GM18873 (cell line): ENCODE data around the gene SRSF1.

ENCODE experiments used
- ATAC-seq: cut with Tn5 transposase; IDR thresholded peaks from one replicate; pipeline ENCODE4 v1.9.1; 2021; ENCODE audit warnings: mild to moderate bottlenecking, moderate library complexity, moderate number of reproducible peaks; ENCODE audit not compliant: unreplicated experiment, low FRiP score

The SRSF1 gene

DNA sequence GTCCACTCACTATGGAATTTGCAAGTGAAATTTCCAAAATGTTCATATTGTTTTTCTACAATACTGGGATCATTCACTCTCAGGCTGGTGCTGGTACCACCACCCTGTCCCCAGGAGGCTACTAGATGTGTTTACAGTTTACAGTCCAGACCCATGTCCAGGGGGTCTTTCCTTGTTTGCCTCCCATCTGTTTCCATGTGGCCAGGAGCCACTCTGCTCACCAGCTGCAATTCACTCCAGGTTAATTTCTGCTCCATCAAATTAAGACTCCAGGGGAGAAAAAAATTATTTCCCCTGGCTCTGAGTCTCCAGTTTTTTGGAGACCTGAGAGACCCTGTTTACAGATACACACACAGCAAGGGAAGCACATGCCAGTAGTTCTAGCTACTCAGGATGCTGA is 12.5 kb upstream of the SRSF1 start:
- ATAC-seq: no peak

DNA sequence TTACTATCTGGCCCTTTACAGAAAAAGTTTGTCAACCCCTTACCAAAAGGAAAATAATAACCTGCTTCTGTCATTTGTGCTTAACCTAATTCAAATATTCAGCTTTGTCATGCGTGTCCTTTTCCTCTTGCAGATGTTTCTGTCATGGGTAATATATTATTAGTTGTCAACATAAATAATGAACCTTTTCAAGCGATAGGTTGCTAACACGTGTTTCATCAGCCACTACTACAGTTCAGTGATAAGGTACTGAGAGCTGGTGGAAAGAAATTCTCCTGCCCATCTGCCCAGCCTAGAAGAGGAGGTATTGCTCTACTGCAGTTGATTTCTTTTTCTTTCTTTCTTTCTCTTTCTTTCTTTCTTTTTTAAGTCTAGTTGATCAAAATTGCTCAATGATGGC is 12.0 kb upstream of the SRSF1 start:
- no peak for ATAC-seq

DNA sequence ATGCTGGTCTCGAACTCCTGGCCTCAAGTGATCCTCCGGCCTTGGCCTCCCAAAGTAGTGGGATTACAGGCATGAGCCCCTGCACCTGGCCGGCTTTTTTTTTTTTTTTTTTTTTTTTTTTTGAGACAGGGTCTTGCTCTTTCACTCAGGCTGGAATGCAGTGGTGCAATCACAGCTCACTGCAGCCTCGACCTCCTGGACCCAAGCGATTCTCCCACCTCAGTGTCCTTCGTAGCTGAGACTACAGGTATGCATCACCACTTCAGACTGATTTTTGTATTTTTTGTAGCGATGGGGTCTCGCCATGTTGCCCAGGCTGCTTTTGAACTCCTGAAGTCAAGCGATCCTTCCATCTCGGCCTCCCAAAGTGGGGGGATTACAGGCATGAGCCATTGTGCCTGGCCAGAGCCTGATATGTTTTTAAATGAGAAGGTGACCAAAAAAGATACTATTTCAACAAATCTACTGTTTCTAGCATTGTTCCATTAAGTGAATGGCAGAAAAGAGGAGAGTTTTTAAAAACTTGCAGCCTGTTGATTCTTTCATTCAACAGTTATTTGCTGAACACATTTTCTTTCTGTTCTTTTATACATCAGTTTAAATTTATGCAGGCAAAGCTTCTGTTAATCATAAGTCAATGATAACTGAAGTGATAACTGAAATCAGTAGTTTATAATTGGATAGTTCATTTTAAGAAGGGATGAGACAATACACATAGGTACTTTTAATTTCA is 3.2 kb upstream of the SRSF1 start:
- no peak for ATAC-seq

DNA sequence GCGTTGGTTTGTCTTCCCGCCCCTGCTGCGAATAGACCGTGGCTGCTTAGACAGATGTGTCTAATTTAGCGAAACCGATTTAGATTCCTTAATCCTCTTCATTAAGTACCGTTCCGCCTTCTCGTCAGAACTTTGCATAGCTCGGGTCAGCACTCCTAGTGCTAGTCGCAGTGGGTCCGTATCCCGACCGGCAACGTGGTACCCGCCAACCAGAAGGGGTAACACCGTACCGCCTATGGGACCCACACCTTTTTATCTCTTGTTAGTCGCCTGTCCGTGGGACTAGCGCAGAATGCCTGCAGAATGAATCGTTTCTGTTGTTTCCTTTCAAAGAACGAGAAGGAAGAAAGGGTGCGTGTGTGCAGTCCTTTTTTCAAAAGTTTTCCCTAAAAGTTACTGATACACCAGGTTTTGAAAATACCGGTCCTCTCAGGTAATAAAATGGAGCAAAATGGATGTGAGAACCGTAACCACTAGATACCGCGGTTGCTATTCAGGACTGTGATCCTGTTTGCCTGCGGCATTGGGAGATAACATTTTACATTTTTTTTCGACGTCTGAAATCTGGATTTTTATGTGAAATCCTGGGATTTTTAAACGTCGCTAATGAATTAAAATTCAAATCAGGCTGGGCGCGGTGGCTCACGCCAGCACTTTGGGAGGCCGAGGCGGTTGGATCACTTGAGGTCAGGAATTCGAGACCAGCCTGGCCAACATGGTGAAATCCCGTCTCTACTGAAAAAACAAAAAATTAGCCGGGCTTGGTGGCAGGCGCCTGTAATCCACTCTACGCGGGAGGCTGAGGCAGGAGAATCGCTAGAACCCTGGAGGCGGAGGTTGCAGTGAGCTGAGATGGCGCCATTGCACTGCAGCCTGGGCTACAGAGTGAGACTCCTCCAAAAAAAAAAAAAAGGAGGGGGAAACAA is 998 bp upstream of the SRSF1 start:
- peak; percentile 23 for ATAC-seq

DNA sequence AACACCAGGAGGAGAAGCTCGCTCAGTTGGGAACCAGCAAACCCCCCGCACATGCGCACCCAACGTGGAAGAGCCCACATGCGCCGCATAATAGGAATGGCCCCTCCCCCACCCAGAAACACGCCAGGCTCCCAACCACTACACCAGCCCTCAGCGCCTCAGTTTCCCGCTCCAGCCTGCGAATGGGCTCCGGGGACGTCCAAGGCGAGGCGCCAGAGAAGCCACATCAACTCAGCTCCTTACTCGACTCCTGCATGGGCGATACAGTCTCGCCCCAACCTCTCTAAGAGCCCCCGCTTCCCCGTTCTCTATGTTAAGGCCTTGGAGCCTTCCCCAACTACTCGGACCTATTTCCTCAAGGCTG is 504 bp downstream of the SRSF1 start:
- no peak for ATAC-seq

DNA sequence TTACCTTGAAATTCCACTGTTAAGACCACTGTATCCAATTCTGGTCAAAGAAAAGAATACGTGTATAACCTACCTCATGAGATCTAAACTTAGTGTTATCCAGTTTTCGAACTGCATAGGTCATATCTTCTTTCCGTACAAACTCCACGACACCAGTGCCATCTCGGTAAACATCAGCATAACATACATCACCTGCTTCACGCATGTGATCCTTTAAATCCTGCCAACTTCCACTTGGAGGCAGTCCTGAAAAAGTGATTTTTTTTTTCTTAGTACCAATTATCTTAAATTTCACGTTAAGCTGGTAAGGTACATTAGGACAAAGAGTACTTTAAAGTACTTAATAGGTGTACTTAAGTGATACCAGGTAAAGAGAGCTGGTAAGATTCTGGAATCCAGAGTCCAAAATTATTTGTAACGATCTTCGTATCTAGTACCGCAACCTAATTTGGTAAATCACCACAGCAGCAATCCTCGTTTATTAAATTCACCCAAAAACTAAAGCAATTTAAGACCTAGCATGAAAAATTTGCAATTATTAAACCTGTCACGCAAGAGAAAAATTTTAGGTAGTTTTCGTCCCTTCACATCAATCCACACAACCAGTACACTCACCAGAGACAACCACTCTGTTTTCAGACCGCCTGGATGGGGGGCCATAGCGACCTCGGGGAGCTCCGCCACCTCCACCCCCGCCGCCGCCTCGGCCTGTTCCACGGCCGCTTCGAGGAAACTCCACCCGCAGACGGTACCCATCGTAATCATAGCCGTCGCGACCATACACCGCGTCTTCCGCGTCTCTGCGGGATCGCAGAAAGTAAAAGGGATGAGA is 1.1 kb downstream of the SRSF1 start:
- ATAC-seq: no peak

DNA sequence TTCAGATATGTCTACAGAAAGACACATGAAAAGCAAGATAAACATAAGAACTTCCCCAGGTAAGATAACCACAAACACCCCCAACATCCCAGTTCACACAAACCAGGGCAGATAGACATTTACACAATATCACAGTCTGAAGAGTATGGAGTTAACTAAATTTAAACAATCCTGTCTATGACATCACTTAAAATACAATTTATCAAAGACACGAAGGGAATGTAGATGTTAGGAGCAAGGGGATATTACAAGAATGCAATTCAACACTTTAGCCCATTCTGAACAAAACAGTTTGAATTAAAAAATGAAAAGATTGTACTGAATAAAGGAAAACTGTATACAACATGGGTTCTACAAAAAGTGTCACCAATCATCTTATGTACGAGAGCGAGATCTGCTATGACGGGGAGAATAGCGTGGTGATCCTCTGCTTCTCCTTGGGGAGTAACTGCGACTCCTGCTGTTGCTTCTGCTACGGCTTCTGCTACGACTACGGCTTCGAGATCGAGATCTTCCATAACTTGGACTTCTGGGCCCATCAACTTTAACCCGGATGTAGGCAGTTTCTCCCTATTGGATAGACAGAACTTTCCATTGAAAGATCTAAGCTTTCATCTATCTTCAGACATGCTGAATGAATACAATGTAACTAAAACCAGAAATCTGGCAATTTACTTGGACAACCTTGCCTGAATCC is 1.9 kb downstream of the SRSF1 start:
- ATAC-seq: no peak

DNA sequence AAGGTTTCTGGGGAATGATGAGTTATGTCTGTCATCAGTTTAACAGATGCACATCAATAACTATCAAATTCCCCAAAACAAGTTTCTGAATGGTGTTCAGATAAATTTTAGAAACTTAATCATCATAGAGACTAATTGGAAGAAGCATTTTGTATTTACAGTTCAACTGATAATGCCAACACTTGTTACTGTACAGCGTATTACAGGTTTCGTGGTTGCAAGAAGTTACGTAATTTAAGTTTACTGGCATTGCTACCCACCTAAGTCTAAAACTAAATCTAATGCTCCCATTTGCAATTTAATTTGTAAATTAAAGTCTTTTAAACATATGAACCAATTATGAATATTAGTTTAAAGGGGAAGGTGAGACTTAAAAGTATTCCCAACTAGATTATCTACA is 3.0 kb downstream of the SRSF1 start:
- no peak for ATAC-seq

DNA sequence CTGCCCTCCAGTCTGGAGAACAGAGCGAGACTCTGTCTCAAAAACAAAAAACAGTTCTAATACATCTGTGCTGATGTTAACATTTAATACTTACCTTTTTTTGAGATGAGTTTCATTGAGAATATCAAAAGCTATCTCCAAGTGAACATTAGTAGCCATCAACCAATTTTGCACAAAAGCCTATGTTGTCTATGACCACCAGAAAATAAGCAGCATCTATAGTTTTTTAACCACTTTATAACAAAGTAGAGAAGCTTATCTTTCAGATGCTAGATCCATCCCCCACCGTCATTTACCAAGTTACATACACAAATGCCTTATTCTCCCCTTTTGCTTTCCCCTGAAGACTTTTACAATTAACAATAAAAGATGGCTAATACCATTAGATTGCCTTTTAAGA is 4.1 kb downstream of the SRSF1 start:
- no peak for ATAC-seq

DNA sequence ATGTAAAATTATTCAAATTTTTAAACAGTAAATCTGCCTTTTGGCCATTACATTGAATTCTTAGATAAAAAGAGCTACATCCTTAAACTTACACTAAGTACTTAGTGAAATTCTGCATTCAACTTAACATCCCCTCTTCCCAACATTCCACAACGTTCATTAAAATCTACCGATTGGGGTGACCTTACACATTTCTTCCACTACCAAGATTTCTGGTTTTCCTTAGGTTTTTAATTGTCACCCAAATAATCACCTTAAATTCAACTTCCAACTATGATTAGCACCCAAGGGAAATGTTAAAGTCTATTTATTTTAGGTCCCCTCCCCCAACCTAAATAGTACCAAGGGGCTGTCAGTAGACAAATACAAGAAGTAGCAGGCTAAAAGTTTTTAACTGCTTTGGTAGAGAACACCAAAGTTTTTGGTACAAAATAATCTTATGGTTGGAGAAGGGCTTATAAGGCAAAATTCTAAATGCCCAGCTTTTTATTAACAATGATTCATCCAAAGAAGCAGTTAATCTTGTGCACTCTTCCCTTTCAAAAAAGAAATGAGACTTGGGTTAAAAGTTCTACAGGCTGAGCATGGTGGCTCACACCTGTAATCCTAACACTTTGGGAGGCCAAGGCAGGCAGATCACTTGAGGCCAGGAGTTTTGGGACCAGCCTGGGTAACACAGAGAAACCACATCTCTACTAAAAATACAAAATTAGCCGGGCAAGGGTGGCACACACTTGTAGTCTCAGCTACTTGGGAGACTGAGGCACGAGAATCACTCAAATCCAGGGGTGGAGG is 4.7 kb downstream of the SRSF1 start:
- ATAC-seq: no peak

DNA sequence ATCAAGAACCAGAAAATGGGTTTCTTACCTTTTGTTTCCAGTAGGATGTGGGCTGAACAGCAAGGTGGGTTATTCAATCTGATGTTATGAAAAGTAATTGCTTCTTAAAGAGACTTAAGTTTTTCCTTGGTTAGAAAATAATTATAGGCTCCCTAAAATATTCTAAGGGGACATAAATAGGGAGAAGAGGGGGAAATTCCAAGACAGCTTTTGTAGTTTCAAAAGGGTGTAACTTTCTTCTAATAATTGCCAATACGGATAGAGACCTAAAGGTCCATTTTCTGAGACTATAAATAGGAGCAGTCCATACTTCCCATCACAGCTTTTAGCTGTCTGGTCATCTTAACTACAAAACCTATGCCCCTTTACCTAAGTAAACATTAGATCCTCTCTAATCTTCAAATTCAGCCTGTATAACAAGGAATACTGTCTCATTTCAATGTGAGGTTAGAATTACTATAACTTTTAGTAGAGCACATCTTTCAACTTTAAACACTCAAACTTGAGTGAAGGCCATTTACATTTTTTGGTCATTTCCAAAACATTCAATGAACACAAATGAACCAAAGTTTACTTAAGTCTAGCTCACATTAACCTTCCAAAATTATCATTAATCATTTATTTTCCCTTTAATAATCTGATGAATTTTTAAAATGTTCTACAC is 5.5 kb downstream of the SRSF1 start:
- ATAC-seq: no peak

DNA sequence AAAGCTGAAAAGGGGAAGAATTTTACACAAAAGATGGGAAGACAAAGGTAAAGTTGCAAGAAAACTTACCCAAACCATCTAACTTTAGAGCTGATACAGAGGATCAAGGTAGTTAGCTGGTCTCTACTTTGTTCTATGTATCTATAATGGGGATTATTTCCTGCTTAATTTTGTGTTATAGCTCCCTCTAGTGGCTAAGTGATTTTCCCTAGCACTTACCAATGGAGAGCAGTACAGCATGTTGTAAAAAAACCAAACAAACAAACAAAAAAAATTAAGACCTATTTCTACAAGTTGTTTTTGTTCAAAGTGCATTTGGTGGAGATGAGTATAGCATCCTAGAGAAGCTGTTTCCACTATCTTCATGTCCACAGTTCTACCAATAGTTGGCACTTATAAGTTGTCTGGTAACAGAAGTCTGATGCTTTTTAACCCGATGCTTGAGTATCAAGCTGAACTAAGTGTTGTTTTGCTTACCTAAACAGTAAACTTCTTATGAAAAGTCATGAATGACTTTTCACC is 7.5 kb downstream of the SRSF1 start:
- no peak for ATAC-seq

DNA sequence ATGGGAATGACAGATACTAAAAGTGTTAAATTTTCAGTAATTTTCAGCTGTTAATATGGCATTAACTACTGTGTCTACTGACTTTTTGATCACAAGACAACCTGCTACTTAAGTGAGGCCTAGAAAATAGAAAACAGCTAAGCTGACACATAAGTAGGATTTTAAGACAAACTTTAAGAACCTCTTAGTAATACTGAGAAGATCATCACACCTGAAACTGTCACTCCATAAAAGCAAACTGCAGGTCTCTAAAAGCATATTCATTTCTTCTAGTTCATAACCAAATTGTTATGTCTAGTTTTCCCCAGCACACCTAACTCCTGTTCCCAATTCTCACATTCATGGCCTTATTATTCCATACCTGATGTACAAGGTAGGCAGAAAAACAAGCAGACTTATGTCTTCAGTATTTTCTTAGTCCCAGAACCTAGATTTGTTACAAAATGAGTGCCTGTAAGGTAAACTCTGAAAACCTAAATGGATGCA is 8.0 kb downstream of the SRSF1 start:
- ATAC-seq: no peak

DNA sequence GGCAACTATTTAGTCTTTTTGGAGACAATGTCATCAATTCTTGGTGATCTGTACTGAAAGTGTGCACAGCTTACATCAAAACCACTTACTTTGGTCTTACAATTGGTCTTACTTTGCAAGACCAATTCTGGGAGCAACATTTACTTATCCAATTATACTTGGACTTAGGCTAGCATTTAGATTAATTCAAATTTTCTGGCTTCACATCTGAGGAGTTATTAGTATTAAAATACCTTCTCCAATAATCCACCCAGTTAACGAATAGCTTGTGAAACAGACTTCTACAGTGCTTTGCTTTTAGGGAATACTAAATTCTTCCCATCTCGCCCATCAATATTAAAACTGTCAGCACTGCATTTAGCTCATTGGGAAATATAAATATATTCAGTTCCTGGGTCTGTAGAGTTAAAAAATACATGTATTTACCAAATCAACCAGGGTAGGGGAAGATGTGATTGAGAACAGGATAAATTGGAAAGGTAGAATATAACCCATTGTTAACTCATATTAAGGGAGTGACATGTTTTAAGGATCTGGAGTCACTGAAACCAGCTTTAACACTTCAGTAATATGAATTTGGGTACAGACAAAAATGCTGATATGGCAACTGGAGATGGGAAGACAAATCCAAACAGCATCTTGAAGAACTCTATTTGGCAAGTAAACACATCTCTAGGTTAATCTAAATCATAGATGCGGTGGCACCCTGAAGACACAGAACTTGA is 9.8 kb downstream of the SRSF1 start:
- ATAC-seq: no peak

DNA sequence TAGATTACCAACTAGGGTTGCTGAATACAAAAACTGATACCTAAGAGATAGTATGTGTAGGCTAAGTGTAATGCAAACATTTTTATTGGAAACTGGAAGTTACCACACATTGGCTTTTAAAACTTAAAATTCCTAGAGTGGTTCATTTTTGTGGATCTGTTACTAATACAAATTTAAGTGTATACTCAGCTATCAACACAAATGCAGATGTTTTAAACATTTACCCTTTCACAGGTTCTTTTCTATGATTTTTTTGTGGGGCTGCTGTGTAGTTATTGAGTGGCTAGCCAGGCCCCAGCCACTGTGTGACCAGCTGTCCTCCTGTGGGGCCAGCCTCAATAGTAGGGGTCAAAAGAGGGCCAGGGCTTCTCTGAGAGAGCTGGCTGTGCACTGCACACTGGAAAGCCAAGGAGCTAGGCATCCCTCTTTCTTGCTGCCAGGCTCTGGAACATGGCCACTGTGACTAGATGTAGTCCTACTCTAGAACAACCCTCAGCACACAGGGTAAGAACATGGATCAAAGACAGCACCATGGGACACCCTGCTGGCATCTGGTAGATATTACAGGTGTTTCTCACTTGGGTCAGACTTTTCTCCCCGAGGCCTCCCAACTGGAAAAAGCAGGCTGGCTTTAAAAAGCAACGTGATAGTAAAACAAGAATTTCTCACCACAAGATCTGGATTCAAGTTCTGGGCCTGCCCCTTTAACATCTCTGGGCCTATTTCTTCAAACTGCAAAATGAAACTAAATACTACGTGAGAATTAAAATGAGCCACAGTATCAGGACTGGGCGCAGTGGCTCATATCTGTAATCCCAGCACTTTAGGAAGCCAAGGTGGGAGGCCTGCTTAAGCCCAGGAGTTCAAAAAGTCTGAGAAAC is 11.7 kb downstream of the SRSF1 start:
- no peak for ATAC-seq

DNA sequence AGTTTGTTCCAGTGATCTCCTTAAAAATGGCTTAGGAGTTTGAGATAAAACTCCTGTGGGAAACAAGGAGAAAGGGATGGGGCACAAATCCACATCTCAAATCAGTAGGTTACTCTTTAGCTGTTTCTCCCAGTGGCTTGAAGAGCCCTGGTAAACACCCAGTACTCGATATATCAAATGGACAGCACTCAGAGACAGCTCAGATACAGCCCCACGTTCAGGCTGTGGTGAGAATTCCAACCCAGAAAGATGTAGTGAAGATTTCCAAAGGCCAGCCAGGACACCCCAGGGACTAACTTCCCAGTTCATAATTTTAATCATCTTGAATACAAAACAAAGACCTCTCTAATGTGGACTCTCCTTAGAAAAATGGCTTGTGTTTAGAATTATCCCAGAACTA is 12.6 kb downstream of the SRSF1 start:
- ATAC-seq: no peak
